Endothelial cell of umbilical vein (primary cell): Measurements from ENCODE around the gene CLOCK. TPM values are rescaled to one million over a fixed set of nuclear protein-coding genes. Genes with fewer than 3 reads are reported as not detected.
A peak's percentile ranks its signal among the peaks of the same experiment; 100 is the strongest.

Source experiments
- BruUV-seq: library from RNA; stranded (reverse); fragments of 400-500 nt; replicated peaks from 2 replicates; lab custom pipeline; 2021; lab: Mats Ljungman, UMichigan
- CTCF ChIA-PET: fragments of 300-600, 350-600 bp; sonication (Branson Sonifier 250); formaldehyde crosslinking; loops from one replicate; lab custom pipeline; 2021; ENCODE audit warnings: antibody characterized with exemption, inconsistent platforms; lab: Charles Lee
- POLR2A ChIA-PET: fragments of 300-600, 350-600 bp; sonication (Branson Sonifier 250); formaldehyde crosslinking; loops from one replicate; lab custom pipeline; 2021; ENCODE audit warnings: antibody characterized with exemption, inconsistent platforms; lab: Charles Lee
- DNase-seq: peaks from one replicate; pipeline ENCODE4 v3.0.0-alpha.2; 2011; ENCODE audit warnings: low read depth, low spot score
- FAIRE-seq: peaks from 2 replicates; lab custom pipeline; 2011; peaks lifted over from hg19 to GRCh38; lab: Jason Lieb, UNC
- H2AFZ ChIP-seq: 2 replicates; pipeline ENCODE4 v1.6.0; 2012; ENCODE audit warnings: low read depth, low read length, control low read depth, inconsistent platforms
- H3K27ac ChIP-seq: 2 replicates; pipeline ENCODE4 v1.5.1; 2011; ENCODE audit warnings: low read depth, mild to moderate bottlenecking, control low read depth, low read length, moderate library complexity; ENCODE audit not compliant: insufficient read depth
- H3K27me3 ChIP-seq, 2 experiments: 2 replicates each; pipeline versions ENCODE4 v1.6.0 to v1.6.1; 2011; ENCODE audit warnings: low read length in 2 of 2, mixed read lengths in 1 of 2; ENCODE audit not compliant: control insufficient read depth in 2 of 2, insufficient read depth in 2 of 2
- H3K36me3 ChIP-seq, 2 experiments: 2 replicates in 1 of 2; 3 replicates in 1 of 2; pipeline ENCODE4 v1.5.1; 2011; ENCODE audit warnings: low read length in 2 of 2, mild to moderate bottlenecking in 1 of 2, moderate library complexity in 1 of 2; ENCODE audit not compliant: control insufficient read depth in 2 of 2, insufficient read depth in 2 of 2; ENCODE audit errors: extremely low read depth in 1 of 2
- H3K4me1 ChIP-seq: 3 replicates; pipeline ENCODE4 v1.5.1; 2011; ENCODE audit warnings: mild to moderate bottlenecking, low read length; ENCODE audit not compliant: control insufficient read depth, insufficient read depth; ENCODE audit errors: extremely low read depth
- H3K4me2 ChIP-seq: 2 replicates; pipeline ENCODE4 v1.6.1; 2011; ENCODE audit warnings: low read length, control low read depth, mixed read lengths; ENCODE audit not compliant: insufficient read depth
- H3K4me3 ChIP-seq, 3 experiments: fragments of 200-600 bp in 1 of 3; sonication (generic), shearing (Covaris generic) in 1 of 3; replicated peaks in 1 of 3; 2 replicates each; pipeline ENCODE4 v1.5.1; 2011 to 2016; ENCODE audit warnings: control low read depth in 3 of 3, low read length in 3 of 3, mild to moderate bottlenecking in 2 of 3, inconsistent platforms in 1 of 3, low read depth in 1 of 3, moderate library complexity in 1 of 3; ENCODE audit not compliant: insufficient read depth in 1 of 3
- H3K79me2 ChIP-seq: 2 replicates; pipeline ENCODE4 v1.6.0; 2012; ENCODE audit warnings: low read length, inconsistent platforms; ENCODE audit not compliant: control insufficient read depth, insufficient read depth
- H3K9ac ChIP-seq: replicated peaks from 2 replicates; pipeline ENCODE3; 2011; ENCODE audit warnings: low read length, control low read depth; ENCODE audit not compliant: insufficient read depth; ENCODE audit errors: extremely low read depth
- H3K9me1 ChIP-seq: replicated peaks from 3 replicates; pipeline ENCODE4 v1.6.0; 2011; ENCODE audit warnings: mild to moderate bottlenecking, low read length; ENCODE audit not compliant: control insufficient read depth, insufficient read depth; ENCODE audit errors: extremely low read depth
- H3K9me3 ChIP-seq: replicated peaks from 2 replicates; pipeline ENCODE4 v1.5.1; 2012; ENCODE audit warnings: low read length, inconsistent platforms; ENCODE audit not compliant: control insufficient read depth, insufficient read depth
- H4K20me1 ChIP-seq: replicated peaks from 2 replicates; pipeline ENCODE3; 2011; ENCODE audit warnings: mild to moderate bottlenecking, low read length; ENCODE audit not compliant: control insufficient read depth, insufficient read depth; ENCODE audit errors: extremely low read depth
- CTCF ChIP-seq, 2 donors: IDR thresholded peaks; 1 replicate in 1 of 2; 2 replicates in 1 of 2; pipeline ENCODE4 v1.5.1; 2011; ENCODE audit warnings: low read length in 2 of 2, mild to moderate bottlenecking in 2 of 2, moderate library complexity in 2 of 2, control low read depth in 1 of 2, inconsistent platforms in 1 of 2, low read depth in 1 of 2; ENCODE audit not compliant: insufficient read depth in 1 of 2; ENCODE audit errors: extremely low read depth in 1 of 2
- EZH2 ChIP-seq: IDR thresholded peaks from 2 replicates; pipeline ENCODE4 v1.6.1; 2012; ENCODE audit warnings: borderline replicate concordance, low read depth, mild to moderate bottlenecking, moderate library complexity, low read length, inconsistent platforms; ENCODE audit not compliant: severe bottlenecking
- FOS ChIP-seq: IDR thresholded peaks from 2 replicates; pipeline ENCODE4 v1.6.1; 2011; ENCODE audit warnings: mild to moderate bottlenecking, low read length, moderate library complexity, borderline replicate concordance; ENCODE audit not compliant: insufficient read depth
- GATA2 ChIP-seq: IDR thresholded peaks from 2 replicates; pipeline ENCODE4 v1.7.0; 2011; ENCODE audit warnings: low read depth, mild to moderate bottlenecking, moderate library complexity, mixed read lengths, low read length; ENCODE audit not compliant: insufficient read length, insufficient read depth
- JUN ChIP-seq: IDR thresholded peaks from 2 replicates; pipeline ENCODE4 v1.6.1; 2011; ENCODE audit warnings: borderline replicate concordance, low read depth; ENCODE audit not compliant: insufficient read length, insufficient read depth
- MAX ChIP-seq: IDR thresholded peaks from 2 replicates; pipeline ENCODE4 v1.6.1; 2011; ENCODE audit not compliant: insufficient read depth, insufficient read length
- MYC ChIP-seq: IDR thresholded peaks from one replicate; pipeline ENCODE4 v1.6.1; 2011; ENCODE audit warnings: mild to moderate bottlenecking, low read depth, low read length
- POLR2A ChIP-seq: IDR thresholded peaks from 2 replicates; pipeline ENCODE4 v1.6.1; 2012; ENCODE audit warnings: low read depth, mild to moderate bottlenecking, control low read depth, low read length
- POLR2AphosphoS5 ChIP-seq: IDR thresholded peaks from 2 replicates; pipeline ENCODE4 v1.6.1; 2012; ENCODE audit warnings: low read depth, mild to moderate bottlenecking, control low read depth, low read length, moderate library complexity; ENCODE audit not compliant: insufficient read depth
- dilution Hi-C: fragments of 300-500 bp; cut with MboI; formaldehyde crosslinking; loops from one replicate; pipeline ENCODE4 v1.15.0; 2019; ENCODE audit warnings: low sequenced_read_pairs; ENCODE audit not compliant: extremely low pct_ligation_motif_present
- intact Hi-C: fragments of 100-400 bp; cut with micrococcal nuclease; formaldehyde crosslinking; loops from one replicate; pipeline ENCODE4 v1.10.0; 2022
- polyA plus RNA-seq, 4 experiments: library from polyadenylated mRNA; depleted of rRNA in 3 of 4; stranded (reverse) in 3 of 4; unstranded in 1 of 4; fragments of >200 nt; gene quantifications; 2 replicates each; pipeline versions ENCODE4 v1.2.1 to v1.2.3, GENCODE V29; 2011 to 2012; ENCODE audit warnings: missing spikeins in 1 of 4
- total RNA-seq: library from RNA; stranded (reverse); gene quantifications from 2 replicates; pipeline ENCODE4 v1.2.3, GENCODE V29; 2021

Gene CLOCK
- total and polyA plus RNA-seq, 2 donors (not counting 3 experiments of a cell fraction or from before 2014, with no cell fraction given) = 7.5 to 23.8 TPM

- Histone ChIP-seq H3K9me1 (no peaks in the 10 kb centered on the region), H3K9ac (peak overlapping the region; percentile 59), H3K4me1 (peaks cover 11% of the 10 kb centered on the region), H3K27ac (peak overlapping the region; percentile 45), H3K9me3 (no peaks in the 10 kb centered on the region), H3K79me2 (peaks cover 34% of the 10 kb centered on the region), H3K4me2 (peak overlapping the region; percentile 87), H3K36me3 (no peaks in the 10 kb centered on the region), H3K4me3 (peak overlapping the region; percentile 49 to 86 (median 80)), H2AFZ (peak overlapping the region; percentile 59), H4K20me1 (no peaks in the 10 kb centered on the region), H3K27me3 (peaks cover 0 to 2% of the 10 kb centered on the region in 2 experiments)
- FAIRE-seq = peak; percentile 55
- BruUV-seq = no TSS peak
- intact Hi-C loops (loop anchor here (1.0 to 5.0 kb wide), 10 partner anchors 111 to 889 kb away; partner anchors contain the start of genes EXOC1, KIT, SRD5A3 and TMEM165), dilution Hi-C loops (no loop called here)
- ChIA-PET POLR2A (interaction anchor here (0.6 to 0.8 kb wide), 3 partner anchors 187 to 467 kb away, joined by 3 read pairs; no protein-coding TSS in a partner anchor), CTCF (interaction anchor here (0.6 to 2.4 kb wide), 22 partner anchors 9 to 575 kb away, joined by 3 to 13 read pairs (median 4); partner anchors contain the start of gene SRD5A3)
- peak; percentile 67 for DNase-seq
- no peak for TF ChIP-seq FOS
- peak; percentile 86 for TF ChIP-seq POLR2AphosphoS5
- TF ChIP-seq JUN = no peak
- no peak for TF ChIP-seq EZH2
- TF ChIP-seq POLR2A = peak; percentile 54
These were observed 836 bp downstream of the CLOCK start for GRCh38 chr4:55545641-55546505.

- Histone ChIP-seq H2AFZ (no peak overlapping the region), H3K4me2 (peak overlapping the region; percentile 87), H3K4me3 (peak overlapping the region; percentile 49 to 86 (median 80)), H4K20me1 (no peaks in the 10 kb centered on the region), H3K9me3 (no peaks in the 10 kb centered on the region), H3K9ac (peak overlapping the region; percentile 59), H3K27ac (peak overlapping the region; percentile 45), H3K36me3 (peaks cover 0 to 2% of the 10 kb centered on the region in 2 experiments), H3K79me2 (peaks cover 38% of the 10 kb centered on the region), H3K9me1 (no peaks in the 10 kb centered on the region), H3K4me1 (peaks cover 11% of the 10 kb centered on the region), H3K27me3 (no peaks in the 10 kb centered on the region)
- intact Hi-C loops = loop anchor here (2.0 to 5.0 kb wide), 6 partner anchors 110 to 888 kb away; partner anchors contain the start of gene KIT
- TSS peak; percentile 34 for BruUV-seq
- CTCF ChIA-PET = interaction anchor here (0.8 to 2.4 kb wide), 14 partner anchors 9 to 573 kb away, joined by 3 to 13 read pairs (median 6); partner anchors contain the start of gene SRD5A3
- peak; percentile 31 for FAIRE-seq
- TF ChIP-seq EZH2 (no peak), MAX (no peak), POLR2AphosphoS5 (no peak), MYC (no peak), FOS (no peak), POLR2A (no peak), JUN (no peak), CTCF (IDR thresholded peaks at IDR 0.05; ENCODE audit: extremely low read depth in 1 of 2, insufficient read depth in 1 of 2, low read depth in 1 of 2, low read length in 2 of 2) (no peak), GATA2 (no peak)
- dilution Hi-C loops = no loop called here
- peak; percentile 44 for DNase-seq
- POLR2A ChIA-PET = no interaction called here
These were observed 1.6 kb downstream of the CLOCK start for GRCh38 chr4:55545151-55545550.
